LNCaP clone FGC (cell line): ENCODE data around the gene IL1A.

Source experiments
- DNase-seq: peaks from one replicate; pipeline ENCODE4 v3.0.0-alpha.2; 2011; ENCODE audit warnings: low read depth
- H3K4me3 ChIP-seq: 2 replicates; pipeline ENCODE4 v1.5.1; 2011; ENCODE audit warnings: mild to moderate bottlenecking, low read depth, low read length, control low read depth
- CTCF ChIP-seq: IDR thresholded peaks from 2 replicates; pipeline ENCODE4 v1.5.1; 2012; ENCODE audit warnings: mild to moderate bottlenecking; ENCODE audit not compliant: control insufficient read depth, insufficient read depth; ENCODE audit errors: extremely low read depth

The IL1A gene

GRCh38 chr2:112760149-112760548, 24.1 kb downstream of the IL1A start:
- TF ChIP-seq CTCF = no peak

DNA sequence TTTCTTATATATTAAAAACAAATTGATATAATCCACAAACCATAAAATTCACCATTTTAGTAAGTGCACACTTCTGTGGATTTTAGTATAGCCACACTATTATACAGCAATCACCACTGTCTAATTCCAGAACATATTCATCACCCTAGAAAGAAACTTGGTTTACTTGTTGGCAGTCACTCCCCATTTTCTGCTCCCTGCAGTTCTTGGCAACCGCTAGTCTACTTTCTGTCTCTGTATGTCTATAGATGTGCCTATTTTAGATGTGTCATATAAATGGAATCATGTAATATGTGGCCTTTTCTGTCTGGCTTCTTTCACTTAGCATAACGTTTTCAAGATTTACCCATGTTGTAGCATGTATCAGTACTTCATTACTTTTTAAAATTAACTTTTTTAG, 25.6 kb downstream of the IL1A start:
- TF ChIP-seq CTCF = no peak
- H3K4me3 ChIP-seq = no peak overlapping the region
- no peak for DNase-seq

More at GRCh38 chr2:112760149-112760548, 24.1 kb downstream of the IL1A start:
- DNase-seq = no peak
- H3K4me3 ChIP-seq = no peak overlapping the region

DNA sequence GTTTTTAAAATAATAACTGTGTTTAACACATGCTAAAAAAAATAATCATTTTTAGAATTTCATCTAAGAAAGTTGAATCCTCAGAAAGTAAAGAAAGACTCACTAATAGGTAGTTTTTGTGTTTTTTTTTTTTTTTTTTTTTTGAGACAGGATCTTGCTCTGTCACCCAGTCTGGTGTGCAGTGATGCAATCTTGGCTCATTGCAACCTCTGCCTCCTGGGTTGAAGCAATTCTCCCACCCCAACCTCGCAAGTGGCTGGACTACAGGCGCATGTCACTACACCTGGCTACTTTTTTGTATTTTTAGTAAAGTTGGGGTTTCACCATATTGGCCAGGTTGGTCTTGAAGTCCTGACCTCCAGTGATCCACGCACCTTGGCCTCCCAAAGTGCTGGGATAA, 27.0 kb downstream of the IL1A start:
- H3K4me3 ChIP-seq = no peak overlapping the region
- no peak for TF ChIP-seq CTCF
- no peak for DNase-seq

DNA sequence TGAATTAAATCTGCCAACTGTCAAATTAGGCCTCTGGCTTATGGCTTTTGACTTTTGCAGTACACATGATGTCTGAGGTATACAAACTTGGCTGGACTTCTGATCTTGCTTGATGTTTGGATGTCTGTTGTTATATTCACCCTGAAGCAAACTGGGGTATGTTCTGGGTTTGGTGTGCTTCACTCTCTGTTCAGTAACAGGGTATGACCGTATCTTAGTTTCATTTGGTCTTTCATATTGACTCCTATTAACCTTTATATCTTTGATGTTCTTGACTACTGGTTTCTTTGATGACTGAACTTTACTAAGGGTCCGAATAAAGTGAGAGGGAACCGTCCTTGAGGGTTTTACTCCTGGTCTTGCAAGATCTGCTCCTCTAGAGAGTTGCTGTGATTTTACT, 28.1 kb downstream of the IL1A start:
- no peak for TF ChIP-seq CTCF
- no peak overlapping the region for H3K4me3 ChIP-seq
- DNase-seq = no peak

DNA sequence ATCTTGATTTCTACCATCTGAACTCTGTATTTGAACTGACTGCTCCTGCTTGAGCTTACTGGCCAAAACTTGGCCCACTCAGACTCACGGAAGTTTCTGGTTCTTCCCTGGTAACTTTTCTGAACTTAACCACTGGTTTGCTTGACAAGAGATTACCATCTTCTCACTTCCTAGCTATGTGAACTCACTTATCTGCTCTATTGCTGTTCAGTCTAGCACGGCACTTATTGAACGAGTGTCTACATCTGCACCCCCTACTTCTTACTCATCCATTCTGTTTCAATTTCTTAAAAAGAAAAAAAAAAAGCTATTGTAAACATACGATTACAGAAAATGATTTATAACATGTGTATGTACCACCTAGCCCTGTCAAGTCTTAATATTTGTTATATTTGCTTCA, 28.8 kb downstream of the IL1A start:
- TF ChIP-seq CTCF = no peak
- H3K4me3 ChIP-seq = no peak overlapping the region
- DNase-seq = no peak

GRCh38 chr2:112754564-112754963, 29.7 kb downstream of the IL1A start:
- DNase-seq = no peak
- no peak overlapping the region for H3K4me3 ChIP-seq
- TF ChIP-seq CTCF = no peak

DNA sequence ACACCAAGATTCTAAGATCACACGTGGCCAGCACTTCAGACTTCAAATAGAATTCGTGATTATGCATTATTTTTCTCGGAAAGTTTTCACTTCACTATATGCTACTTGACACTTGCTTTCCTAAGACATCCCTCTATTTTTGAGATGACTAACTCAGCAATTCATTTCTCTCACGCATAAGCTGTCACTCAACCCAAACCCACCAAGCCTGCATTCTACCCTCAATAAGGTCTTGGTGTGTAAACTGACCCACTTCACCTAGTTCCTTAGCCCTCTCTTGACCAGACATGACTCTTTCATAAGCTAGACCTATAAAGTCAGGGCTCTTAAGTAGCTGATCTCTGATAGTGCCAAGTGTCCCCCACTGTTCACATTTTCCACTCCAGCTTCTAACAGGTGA, 31.6 kb downstream of the IL1A start:
- H3K4me3 ChIP-seq = no peak overlapping the region
- TF ChIP-seq CTCF = no peak
- DNase-seq = no peak
